Upper lobe of left lung (tissue), 6 donors: Measurements from ENCODE around the gene NOM1. TPM values are rescaled to one million over a fixed set of nuclear protein-coding genes. Genes with fewer than 3 reads are reported as not detected.

Experiments used
- ATAC-seq, 2 donors: fragments of 200-7000 bp; cut with Tn5 transposase; one replicate each; pipeline ENCODE4 v1.9.1; 2022; ENCODE audit warnings: mild to moderate bottlenecking in 2 of 2, moderate library complexity in 2 of 2; ENCODE audit not compliant: low FRiP score in 2 of 2
- DNase-seq, 2 donors: peaks; one replicate each; pipeline ENCODE4 v3.0.0-alpha.2; 2019 to 2020
- H3K27ac ChIP-seq, 4 donors: fragments of 200-600 bp; sonication (generic); one replicate each; pipeline ENCODE4 v1.5.1; 2016 to 2019
- H3K27me3 ChIP-seq, 4 donors: fragments of 200-600 bp; sonication (generic); one replicate each; pipeline ENCODE4 v1.5.1; 2017 to 2019
- H3K36me3 ChIP-seq, 4 donors: fragments of 200-600 bp; sonication (generic); one replicate each; pipeline ENCODE4 v1.5.1; 2016 to 2019
- H3K4me1 ChIP-seq, 4 donors: fragments of 200-600 bp; sonication (generic); one replicate each; pipeline ENCODE4 v1.5.1; 2018 to 2019
- H3K4me3 ChIP-seq, 4 donors: fragments of 200-600 bp; sonication (generic); one replicate each; pipeline ENCODE4 v1.5.1; 2017 to 2019; ENCODE audit warnings: mild to moderate bottlenecking in 2 of 4, moderate library complexity in 1 of 4
- H3K9me3 ChIP-seq, 4 donors: fragments of 200-600 bp; sonication (generic); one replicate each; pipeline ENCODE4 v1.5.1; 2018 to 2019
- CTCF ChIP-seq, 6 experiments: fragments of 450-650 bp in 4 of 6; fragments of 200-600 bp in 2 of 6; sonication (generic) in 2 of 6; IDR thresholded peaks; one replicate each; pipeline ENCODE4 v1.5.1; 2016 to 2019; ENCODE audit warnings: antibody characterized with exemption in 6 of 6
- EP300 ChIP-seq, 4 donors: sonication (generic); formaldehyde crosslinking; IDR thresholded peaks; one replicate each; pipeline ENCODE4 v1.5.1; 2017; ENCODE audit warnings: antibody characterized with exemption in 4 of 4, control low read depth in 2 of 4
- POLR2A ChIP-seq, 4 donors: fragments of 450-650 bp; IDR thresholded peaks; one replicate each; pipeline ENCODE4 v1.5.1; 2016 to 2017; ENCODE audit warnings: antibody characterized with exemption in 4 of 4, mild to moderate bottlenecking in 2 of 4
- POLR2AphosphoS5 ChIP-seq, 2 donors: sonication (generic); formaldehyde crosslinking; IDR thresholded peaks; one replicate each; pipeline ENCODE4 v1.5.1; 2017; ENCODE audit warnings: antibody characterized with exemption in 2 of 2
- WGBS, 2 donors: methylation state at CpG; one replicate each; pipeline ENCODE4 v1.1.5; 2017 to 2018; 5-methylcytosine and 5-hydroxymethylcytosine counted together
- total RNA-seq, 6 donors: library from RNA; depleted of rRNA in 4 of 6; stranded (reverse); fragments of >200 nt in 4 of 6; gene quantifications; one replicate each; pipeline versions ENCODE4 v1.1.0 to v1.2.1, GENCODE V29; 2016 to 2021
- donor health status: DM: no; HTN: no; CAD: no; lungs with moderate emphysema.
- donor health status: DM: no; HTN: yes; CAD: no; lungs with severe emphysema.

The NOM1 gene
- total RNA-seq, 6 donors from 2014 or later, result 18.7 to 49.2 (median 22.8) TPM

- H3K4me3 ChIP-seq, result no peak overlapping the region
- TF ChIP-seq CTCF (IDR thresholded peaks at IDR 0.05) (no peak), POLR2A (IDR thresholded peaks at IDR 0.05) (no peak), POLR2AphosphoS5 (IDR thresholded peaks at IDR 0.05) (no peak), EP300 (IDR thresholded peaks at IDR 0.05) (no peak)
- no peaks in the 10 kb centered on the region for H3K36me3 ChIP-seq
- DNase-seq (no peak), ATAC-seq (no peak)
- no peaks in the 10 kb centered on the region for H3K27me3 ChIP-seq
- H3K4me1 ChIP-seq, result peaks cover 0 to 4% (median 0%) of the 10 kb centered on the region in 4 donors
- no peak overlapping the region for H3K27ac ChIP-seq
- WGBS, 2 donors, result 77 to 85% methylated on average over 17 of the region's 17 CpGs
- no peaks in the 10 kb centered on the region for H3K9me3 ChIP-seq
These were observed 21.7 kb upstream of the NOM1 start for GRCh38 chr7:156927571-156928405.

- no peaks in the 10 kb centered on the region for H3K9me3 ChIP-seq
- DNase-seq, result no peak
- no peak overlapping the region for H3K27ac ChIP-seq
- TF ChIP-seq EP300 (IDR thresholded peaks at IDR 0.05), result no peak
- TF ChIP-seq POLR2A (IDR thresholded peaks at IDR 0.05), result no peak
- TF ChIP-seq POLR2AphosphoS5 (IDR thresholded peaks at IDR 0.05), result no peak
- TF ChIP-seq CTCF (IDR thresholded peaks at IDR 0.05), result no peak
- ATAC-seq, result no peak
- H3K27me3 ChIP-seq, result no peaks in the 10 kb centered on the region
- H3K4me3 ChIP-seq, result no peak overlapping the region
- 24 to 25% methylated on average over 5 of the region's 5 CpGs for WGBS, 2 donors
- peaks cover 0 to 4% (median 0%) of the 10 kb centered on the region in 4 donors for H3K4me1 ChIP-seq
- H3K36me3 ChIP-seq, result no peaks in the 10 kb centered on the region
These were observed 21.1 kb upstream of the NOM1 start for GRCh38 chr7:156928406-156928747.

- Histone ChIP-seq H3K27ac (no peak overlapping the region), H3K4me3 (no peak overlapping the region), H3K36me3 (no peaks in the 10 kb centered on the region), H3K4me1 (peaks cover 0 to 4% (median 0%) of the 10 kb centered on the region in 4 donors), H3K27me3 (no peaks in the 10 kb centered on the region), H3K9me3 (no peaks in the 10 kb centered on the region)
- DNase-seq, result no peak
- 59 to 77% methylated on average over 16 of the region's 16 CpGs for WGBS, 2 donors
- ATAC-seq, result no peak
- TF ChIP-seq POLR2A (IDR thresholded peaks at IDR 0.05) (no peak), CTCF (IDR thresholded peaks at IDR 0.05) (no peak), EP300 (IDR thresholded peaks at IDR 0.05) (no peak), POLR2AphosphoS5 (IDR thresholded peaks at IDR 0.05) (no peak)
These were observed 19.5 kb upstream of the NOM1 start for GRCh38 chr7:156929789-156930539.

GRCh38 chr7:156932006-156932405 is 17.5 kb upstream of the NOM1 start:
- WGBS, 2 donors, result 8 to 20% methylated on average over 7 of the region's 7 CpGs
- ATAC-seq (no peak), DNase-seq (no peak)
- Histone ChIP-seq H3K9me3 (no peaks in the 10 kb centered on the region), H3K27me3 (no peaks in the 10 kb centered on the region), H3K4me1 (peaks cover 0 to 4% (median 0%) of the 10 kb centered on the region in 4 donors), H3K36me3 (no peaks in the 10 kb centered on the region), H3K4me3 (no peak overlapping the region), H3K27ac (no peak overlapping the region)
- TF ChIP-seq CTCF (IDR thresholded peaks at IDR 0.05), result no peak
- no peak for TF ChIP-seq POLR2A (IDR thresholded peaks at IDR 0.05)
- no peak for TF ChIP-seq EP300 (IDR thresholded peaks at IDR 0.05)
- TF ChIP-seq POLR2AphosphoS5 (IDR thresholded peaks at IDR 0.05), result no peak
